Measurements from ENCODE around the gene NEK6.

- TF ChIP-seq CTCF (conservative IDR thresholded peaks at IDR 0.05; ENCODE audit: low read length) (no peak), EZH2phosphoT487 (IDR thresholded peaks at IDR 0.05; ENCODE audit: borderline replicate concordance, low read depth, low read length) (no peak)
Observed at GRCh38 chr9:124354346-124355038, 96.7 kb downstream of the NEK6 start.
